ENCODE measurements around the gene GPR158.

GPR158 gene

DNA sequence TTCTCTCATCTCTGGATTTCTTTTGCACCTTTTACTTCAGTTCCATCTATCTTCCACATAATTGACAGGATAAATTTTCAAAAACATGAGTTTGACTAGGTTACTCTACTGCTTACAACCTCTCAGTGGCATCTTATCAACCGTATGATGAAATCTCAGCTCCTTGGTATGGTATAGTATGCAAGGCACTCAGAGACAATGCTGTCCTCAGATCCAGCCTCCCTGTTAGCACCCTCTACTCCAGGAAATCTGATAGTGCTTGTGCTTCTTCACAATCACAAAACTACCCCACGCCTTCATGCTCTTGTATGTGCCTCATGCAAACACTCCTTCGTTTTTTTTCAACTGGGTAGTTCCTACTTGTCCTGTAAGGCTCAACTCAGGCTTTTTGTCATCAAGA is 330.7 kb downstream of the GPR158 start:
- no peak for DNase-seq

DNA sequence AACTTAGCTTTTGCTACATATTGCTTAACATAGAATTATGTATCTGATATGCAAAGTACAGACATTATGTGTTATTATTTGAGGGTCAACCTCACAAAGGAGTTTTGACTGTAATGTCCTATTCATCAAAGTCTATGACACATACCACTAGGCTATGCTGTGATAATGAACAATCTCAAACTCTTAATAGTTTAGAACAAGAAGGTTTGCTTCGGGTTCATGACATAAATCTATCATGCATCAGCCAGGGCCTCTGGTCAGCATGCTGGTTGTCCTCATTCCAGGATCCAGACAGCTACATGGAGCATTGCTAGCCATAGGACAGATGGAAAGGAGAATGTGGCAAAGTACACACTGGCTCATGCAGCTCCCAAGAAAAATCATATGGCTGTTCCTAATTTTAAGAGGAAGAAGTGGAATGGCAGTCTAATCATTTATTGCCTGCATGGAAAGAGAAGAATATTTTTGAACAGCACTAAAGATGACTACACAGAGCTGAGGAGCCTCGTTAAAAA is 332.1 kb downstream of the GPR158 start:
- DNase-seq: no peak

DNA sequence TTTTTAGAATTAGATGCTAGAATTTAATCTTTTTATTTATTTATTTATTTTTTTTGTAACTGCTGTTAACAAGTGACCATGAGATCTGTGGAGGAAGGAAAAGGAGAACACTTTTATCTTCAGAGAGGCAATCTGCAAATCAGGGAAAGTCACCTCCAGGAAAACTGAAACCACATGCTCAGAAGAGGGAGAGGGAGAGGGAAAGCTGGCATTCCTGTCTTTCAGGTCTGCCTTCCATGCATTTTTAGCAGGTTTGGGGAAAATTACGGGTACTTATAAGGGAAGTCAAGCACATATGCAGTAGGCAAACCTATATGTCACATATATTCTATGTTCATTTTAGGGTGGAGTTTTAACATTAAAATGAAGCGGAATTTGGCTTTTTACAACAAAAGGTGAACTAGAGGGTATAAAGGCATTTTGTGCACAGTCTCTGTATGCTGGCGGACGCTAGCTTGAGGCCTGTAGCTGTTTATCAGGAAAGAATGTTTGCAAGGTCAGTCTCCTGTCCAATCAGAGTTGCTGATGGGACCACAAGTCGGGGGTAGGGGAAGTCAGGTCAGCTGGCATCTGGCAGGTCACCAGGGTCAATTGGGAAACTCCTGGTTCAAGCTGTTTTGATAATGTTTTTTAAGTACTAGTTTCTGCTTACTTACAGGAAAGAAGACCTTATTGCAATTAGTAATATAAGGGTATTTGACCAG is 333.5 kb downstream of the GPR158 start:
- no peak for DNase-seq

DNA sequence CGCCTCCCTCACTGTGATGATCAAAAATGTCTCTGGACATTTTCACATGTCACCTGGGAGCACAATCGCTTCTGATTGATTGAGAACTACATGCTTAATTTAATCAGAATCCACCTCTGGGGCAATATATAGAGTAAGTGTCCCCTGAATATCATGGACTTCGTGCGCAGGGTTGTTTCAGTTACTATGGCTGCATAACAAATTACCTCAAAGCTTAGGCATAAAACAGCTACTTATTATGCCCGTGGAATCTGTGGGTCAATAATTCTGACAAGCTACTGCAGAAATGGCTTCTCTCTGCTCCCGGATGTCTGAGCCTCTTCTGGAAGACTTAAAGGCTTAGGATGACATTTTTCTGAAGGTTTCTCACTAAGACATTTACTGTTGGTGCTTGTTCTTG is 334.4 kb downstream of the GPR158 start:
- DNase-seq: no peak

DNA sequence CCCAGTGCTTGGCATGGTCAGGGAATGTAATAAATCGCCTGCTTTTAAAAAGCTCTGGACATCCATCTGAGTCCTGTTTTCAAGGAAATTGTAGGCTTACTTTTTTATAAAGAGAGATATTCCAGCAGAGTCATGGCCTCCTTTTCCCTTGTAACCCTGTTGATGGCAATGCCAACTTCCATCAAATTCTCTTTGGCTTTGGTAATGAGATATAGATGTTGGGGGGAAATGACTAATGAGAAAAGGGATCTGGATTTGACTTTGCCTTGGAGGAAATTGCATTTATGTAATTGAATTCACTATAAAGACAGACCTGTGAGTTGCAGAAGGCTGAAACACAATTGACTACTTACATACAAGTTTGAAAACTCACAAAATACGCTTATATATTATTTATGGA is 347.5 kb downstream of the GPR158 start:
- DNase-seq: no peak

DNA sequence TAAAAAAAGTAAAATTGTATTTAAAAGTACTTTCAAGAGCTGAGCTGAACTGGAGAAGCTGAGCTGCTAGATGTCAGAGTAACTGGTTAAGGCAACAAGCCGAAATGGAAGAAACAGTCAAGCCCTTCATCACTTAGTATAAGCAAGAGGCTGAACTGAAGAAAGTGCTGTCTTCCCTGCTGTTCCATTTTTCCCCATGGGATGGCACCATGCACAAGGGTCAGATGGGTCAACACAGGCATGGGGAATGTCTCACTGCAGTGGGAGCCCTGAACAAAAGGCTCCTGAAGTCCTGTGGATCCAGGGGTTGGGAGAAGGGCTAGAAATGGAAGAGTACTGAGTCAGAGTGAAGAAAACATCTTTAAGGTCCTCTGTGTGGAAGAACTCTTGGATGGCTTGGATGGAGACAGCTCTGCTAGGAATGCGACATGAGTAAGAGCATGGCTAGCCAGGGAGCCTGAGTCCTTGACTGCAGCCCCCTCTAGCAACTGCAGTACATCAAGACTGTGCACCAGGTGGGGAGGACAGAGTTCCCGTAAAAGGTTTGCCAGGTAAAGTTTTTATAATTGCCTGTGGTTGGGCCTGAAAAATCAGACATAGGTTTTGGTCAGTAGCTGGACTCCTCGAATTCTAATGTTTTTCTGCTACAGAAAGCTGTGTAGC is 348.3 kb downstream of the GPR158 start:
- DNase-seq: no peak

DNA sequence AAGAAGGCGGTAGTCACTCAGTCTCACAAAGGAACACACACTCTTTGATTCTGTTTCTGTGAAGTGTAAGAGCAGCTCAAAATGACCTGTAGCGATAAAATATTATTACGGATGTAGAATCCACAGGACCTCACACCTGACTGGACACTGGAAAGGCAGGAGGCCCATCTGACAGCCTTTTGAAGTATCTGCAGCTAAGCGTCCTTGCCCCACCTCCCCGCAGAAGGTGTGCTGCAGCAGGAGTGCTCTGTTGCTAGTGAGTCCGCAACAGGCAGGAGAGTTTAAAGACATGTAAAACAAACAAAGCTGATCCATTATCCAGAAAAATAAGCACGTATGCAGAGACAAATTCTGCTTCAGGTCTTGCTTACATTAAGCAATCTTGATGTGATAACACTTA is 355.5 kb downstream of the GPR158 start:
- DNase-seq: no peak

DNA sequence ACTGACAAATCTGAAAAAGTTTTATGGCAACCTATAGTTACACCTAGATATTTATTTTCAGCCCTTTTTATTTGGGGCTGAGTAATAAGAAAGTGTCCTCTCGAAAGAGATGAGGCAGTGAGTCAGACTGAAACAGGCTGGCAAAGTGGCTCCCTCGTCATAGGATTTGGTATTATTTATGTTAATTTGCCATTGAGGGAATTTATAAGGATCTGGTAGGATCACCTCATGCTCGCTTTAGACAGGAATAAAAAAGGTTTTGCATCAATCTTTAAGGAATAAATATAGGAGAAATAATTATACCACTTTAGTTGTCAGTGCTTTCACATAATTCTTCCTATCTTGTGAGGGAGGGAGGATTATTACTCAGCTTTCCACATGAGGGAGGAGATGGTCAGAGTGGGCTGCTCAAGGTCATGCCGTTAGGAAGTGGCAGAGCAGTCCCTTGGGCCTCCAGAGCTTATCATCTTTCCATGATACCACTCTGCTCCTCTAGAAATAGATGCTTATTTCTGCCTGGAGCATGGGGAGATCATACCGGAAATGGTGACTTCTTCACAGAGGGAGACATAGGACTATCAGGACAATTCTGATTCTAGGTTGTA is 356.8 kb downstream of the GPR158 start:
- no peak for DNase-seq

DNA sequence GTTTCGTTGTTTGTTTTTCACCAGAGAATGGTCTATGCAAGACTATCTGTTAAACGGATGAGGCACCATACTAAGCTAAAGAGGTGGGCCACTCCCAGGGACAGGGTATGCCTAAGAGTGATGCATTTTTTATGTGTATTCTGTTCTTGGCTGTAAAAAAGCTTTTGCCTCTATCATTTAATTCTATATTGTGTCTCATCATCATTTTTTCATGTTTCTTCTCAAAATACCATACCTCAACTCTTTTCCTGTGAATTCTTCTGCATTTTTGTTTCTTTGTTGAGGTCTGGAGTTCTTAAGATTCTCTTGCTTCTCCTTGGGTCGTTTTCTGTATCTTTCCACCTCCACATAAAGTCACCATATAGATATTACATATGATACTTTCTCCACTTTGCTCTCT is 357.4 kb downstream of the GPR158 start:
- DNase-seq: no peak

DNA sequence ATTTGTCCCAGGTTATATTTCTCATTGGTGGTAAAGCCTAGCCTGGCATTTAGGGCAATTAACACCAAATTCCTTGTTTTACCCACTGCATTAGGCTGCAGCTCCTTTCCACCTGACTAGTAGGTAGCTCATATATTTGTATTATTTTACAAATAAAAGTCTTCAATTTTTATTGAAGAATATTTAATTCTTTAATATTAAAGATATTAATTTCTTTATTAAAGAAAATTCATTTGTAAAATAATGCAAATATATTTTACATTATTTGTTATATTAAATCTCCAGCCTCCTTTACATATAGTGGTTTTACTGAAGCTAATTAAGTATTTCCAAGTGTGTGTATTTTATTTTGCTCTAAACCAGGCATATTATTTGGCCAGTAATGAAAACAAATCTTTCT is 361.2 kb downstream of the GPR158 start:
- DNase-seq: no peak

DNA sequence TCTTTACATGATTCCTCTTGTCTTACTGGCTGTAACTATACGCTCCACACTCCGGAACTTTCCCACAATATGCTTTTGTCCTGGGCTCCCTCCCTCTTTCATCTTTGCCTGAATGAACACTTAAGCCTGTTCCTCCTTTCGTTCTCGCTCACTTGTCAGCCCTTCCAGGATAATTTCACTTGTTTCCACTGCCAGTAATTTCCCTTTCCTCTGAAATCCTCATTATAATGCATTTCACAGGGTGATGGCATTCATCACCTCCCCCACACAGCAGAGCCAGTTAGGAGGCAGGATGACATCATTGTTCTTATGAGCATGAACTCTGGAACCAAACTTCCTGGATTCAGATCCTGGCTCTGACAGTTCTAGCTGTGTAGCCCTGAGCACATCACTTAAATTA is 372.6 kb downstream of the GPR158 start:
- no peak for DNase-seq

DNA sequence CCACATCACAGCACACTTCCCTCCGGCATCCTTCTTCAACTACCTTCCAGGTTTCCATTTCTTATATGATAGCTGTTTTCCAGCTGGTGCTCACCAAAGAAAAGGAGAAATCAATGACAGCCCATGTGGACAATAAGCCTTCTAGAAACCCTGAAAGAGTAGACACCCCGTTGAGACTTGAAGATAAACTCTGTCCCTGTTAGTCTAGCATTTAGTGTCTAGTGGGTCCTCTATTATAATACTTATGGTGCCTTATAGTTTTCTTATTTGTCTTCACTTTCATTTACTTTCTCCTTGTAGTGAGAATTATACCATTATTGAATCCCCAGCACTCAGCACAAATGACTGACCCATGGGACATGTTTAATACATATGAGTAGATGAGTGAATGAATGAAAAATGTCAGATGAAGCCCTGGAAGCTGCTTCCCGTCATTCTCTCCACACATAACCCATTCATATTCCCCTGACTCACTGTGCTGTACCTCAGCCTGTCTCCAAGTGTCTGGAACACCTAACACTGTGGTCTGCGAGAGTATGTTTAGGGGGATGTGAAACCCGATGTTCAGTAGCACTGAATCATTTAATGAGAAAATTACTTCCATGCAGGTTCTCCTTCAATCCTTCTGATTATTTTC is 377.6 kb downstream of the GPR158 start:
- DNase-seq: no peak

DNA sequence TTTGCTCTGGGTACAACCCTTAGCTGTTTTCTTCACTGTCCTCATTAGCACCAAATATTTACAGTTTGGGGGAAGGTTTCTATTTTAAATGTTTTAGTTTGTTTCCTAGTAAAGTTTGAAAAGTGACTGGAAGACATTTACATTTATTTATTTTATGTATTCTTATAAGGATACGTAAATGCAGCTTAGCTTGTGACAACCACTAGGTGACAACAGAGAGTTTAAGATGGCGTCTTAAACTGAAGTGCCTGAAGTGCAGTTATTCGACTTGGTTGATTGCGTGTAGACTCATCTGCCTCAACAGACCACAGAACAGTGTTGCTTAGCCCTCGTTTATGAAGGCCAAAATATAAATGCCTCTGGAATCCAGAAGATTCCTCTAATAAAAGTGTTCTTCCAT is 381.1 kb downstream of the GPR158 start:
- DNase-seq: no peak

DNA sequence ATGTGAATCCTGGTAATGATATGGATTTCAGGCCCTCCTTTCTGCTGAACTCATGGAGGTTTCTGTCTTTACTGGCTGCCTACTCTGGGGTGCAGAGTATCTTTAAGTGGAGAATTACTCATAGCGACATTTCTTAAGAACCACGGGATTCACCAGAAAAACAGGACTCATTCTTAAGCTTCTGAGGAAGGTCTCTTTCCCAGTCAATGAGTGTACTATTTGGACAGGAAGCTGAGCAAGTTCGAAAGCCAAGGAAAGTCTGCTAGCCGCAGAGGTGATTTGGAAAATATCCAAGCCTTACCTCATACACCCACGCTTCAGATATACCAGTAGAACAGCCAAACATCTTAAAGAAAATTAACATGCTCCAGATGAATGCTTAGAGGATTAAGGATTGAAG is 381.7 kb downstream of the GPR158 start:
- no peak for DNase-seq

DNA sequence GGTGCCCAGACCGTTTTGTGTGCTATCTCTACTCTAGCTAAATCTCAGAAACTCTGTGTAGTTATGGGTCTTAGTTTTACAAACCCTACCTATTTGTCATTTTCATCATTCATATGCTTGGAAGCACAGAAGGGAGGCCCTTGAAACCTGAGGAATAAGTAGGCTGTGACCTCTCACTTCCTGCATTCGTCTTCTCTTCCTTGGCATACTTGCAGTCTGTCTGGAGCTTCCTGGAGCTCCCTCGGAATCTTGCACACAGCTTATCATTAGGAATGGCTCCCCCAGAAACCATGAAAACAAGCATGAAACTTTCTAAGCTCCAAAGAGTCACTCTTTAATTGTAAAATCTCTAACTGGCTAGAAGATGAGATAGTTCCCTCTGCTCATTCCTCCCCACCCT is 382.3 kb downstream of the GPR158 start:
- no peak for DNase-seq

DNA sequence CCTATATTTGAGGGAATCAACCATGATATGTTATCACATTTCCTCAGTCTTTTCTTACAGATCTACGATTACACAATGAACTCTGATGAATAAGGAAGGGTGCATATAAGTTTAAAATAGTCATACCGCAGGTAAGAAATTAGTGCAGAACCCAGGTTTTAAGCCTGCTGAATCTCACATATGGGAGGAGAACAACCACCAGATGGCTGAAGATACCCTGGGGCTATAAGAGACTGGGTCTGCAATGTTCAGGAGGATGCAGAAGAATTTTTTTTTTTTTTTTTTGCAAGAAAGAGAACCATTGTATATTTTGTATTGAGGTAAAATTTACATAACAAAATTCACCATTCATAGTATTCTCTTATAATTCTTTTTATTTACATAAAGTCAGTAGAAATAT is 387.0 kb downstream of the GPR158 start:
- no peak for DNase-seq

DNA sequence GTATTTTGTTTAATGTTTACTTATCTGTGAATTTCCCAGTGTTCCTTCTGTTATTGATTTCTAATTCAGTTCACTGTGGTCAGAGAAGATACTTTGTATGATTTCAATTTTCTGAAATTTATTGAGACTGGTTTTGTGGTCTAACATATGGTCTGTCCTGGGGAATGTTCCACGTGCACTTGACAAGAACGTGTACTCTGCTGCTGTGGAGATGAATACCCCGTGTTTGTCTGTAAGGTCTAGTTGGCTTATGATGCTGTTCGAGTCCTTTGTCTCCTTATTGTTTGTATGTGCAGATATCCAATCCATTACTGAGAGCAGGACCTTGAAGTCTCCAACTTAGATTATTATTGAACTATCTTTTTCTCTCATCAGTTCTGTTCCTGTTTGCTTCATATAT is 387.7 kb downstream of the GPR158 start:
- no peak for DNase-seq

DNA sequence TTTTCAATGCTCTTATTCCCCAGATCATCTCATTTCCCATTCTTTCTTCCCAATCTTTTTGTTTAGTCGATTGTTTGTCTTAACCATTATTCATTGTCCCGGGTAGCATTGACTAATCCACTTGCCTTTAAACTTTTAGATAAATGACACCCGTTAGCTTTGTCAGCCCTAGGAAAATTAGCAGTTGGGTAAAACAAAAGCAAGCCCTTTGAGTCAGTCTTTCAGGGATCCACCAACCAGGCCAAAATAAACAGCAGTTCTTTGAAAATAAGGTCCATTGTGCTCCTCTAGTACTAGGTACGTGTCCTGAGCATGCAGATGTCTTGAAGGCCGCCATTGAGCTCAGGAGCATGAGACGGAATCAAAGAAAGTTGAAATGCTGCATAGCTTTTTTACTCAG is 389.6 kb downstream of the GPR158 start:
- no peak for DNase-seq

DNA sequence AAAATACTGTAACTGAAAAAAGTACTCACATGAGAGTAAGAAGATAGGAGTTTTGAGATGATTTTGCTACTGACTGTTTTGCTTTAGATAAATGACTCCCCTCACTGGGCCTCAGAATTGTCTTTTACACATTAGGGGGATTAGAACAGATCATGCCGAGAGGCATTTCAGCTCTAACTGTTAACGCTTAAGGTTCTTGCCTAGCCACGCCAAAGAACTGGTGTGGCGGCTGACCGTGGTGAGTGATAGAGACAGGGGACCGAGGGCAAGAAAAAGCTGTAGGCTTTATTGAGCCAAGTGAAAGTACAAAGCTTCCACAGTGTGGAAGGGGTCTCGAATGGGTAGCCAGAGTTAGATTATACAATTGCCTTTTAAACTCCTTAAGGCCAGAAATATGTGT is 390.8 kb downstream of the GPR158 start:
- no peak for DNase-seq

DNA sequence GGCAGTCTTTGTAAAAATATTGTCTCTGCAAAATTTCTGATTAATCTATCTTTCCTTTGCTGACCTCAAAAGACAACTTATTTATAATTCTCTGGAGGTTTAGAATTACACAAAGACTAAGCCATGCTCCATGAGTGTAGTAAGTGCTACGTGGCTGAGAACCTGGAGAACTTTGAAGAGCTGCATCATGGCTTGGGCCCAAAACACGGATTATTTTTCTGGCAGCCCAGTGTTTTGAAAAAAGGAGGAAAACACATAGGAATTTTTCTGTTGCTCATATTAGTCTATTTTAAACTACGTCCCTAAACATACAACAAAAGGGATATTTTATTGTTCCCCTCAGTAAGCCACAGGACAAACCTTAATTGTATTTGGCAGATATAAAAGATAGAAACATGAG is 398.5 kb downstream of the GPR158 start:
- no peak for DNase-seq

DNA sequence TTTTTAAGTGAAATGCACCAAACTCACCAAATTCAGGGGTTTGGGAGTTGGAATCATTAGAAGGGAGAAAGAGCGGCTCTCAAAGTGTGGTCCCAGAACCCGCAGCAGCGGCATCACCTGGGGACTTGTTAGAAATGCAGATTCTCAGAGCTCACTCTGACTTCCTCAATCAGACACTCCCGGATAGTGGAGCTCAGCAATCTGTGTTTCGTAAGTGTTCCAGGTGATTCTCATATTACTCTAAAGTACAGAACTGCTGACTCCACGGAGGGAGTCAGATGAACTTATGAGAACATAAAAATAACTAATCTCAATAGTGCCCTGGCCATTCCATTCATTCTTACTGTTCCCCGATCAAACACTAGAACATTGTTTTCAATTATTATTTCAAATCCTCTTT is 400.5 kb downstream of the GPR158 start:
- no peak for DNase-seq

DNA sequence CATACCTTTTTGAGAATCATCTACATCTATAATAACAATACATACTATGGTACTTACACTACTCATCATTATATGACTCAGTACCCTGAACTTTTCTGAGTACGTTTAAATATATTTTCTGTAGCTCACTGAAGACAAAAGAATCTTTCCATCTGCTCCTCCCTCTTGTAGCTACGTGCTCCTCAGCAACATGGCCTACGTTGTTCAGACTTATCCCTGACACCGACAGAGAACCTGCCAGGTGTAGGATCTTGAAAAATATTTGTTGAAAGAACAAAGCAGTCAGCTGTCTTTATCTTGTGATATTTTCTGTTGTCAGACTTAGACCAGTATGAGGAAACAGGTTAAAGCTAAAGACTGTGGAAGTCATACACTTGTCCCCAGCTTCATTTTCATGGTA is 403.3 kb downstream of the GPR158 start:
- DNase-seq: no peak

DNA sequence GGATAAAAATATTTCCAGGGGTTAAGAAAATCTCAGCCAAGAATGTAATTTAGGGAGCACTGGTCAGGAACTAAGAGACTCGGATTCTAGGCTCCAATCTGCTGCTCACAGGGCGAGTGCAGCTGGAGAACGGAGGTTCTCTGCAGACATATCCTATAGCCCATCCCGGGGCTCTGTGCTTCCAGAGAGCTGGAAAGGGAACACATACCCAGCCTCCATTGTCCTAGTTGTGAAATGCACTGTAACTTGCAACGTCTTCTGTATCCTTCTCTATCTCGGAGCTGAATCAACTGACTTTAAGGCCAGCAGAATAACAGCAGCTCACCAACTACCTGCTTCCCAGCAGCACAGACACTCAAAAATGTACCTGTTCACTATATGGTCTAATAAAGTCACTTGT is 408.2 kb downstream of the GPR158 start:
- DNase-seq: no peak

DNA sequence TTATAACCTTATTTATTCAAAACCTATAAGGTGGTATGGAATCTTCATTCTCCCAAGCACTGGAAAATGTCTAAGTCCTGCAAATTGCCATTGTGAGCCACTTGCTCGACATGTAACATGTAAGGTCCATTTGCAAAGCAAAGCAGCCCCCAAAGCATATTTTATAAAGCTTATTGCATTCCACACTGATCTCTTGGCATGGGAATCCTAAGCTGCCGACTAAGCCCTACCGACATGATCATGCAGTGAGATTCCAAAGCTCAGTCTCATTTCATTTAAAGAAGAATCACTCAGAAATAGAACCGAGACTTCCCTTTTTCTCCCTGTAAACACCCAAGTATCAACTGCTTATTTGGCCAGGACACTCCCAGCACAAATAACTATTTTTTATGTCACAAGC is 425.9 kb downstream of the GPR158 start:
- DNase-seq: no peak

All from CD4-positive, alpha-beta T cell treated with Interferon alpha-2 for 1 hour (primary cell).